ENCODE measurements around the gene CHST11. TPM values are rescaled to one million over a fixed set of nuclear protein-coding genes. Genes with fewer than 3 reads are reported as not detected.

Gene CHST11
- total and polyA plus RNA-seq, 10 donors = 5.2 to 65.1 (median 48.4) TPM

DNA sequence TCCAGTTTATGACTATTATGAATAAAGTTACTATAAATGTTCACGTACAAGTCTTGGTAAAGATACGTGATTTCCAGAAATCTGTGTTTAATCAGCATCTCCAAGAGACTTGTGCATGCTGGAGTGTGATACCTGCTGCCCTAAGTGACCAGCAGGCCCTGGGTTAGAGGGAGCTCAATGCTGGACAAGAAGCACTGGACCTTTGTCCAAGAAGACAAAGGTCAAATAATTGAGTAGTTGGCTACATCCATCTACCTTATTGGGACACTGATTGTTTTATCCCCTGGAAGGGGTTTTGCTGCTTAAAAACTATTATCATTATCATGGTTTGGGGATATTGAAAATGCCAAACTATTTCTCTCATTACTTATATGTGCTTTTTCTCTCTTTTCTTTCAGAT is 37.0 kb upstream of the CHST11 start:
- DNase-seq = no peak
- 91 to 100% (median 94%) methylated on average over 2 of the region's 2 CpGs for WGBS, 5 donors
- peaks cover 0 to 12% (median 0%) of the 10 kb centered on the region in 8 donors for H3K9me3 ChIP-seq
- TF ChIP-seq POLR2A (IDR thresholded peaks at IDR 0.05) (no peak), POLR2AphosphoS5 (IDR thresholded peaks at IDR 0.05) (no peak)
- TF ChIP-seq, protein P1, sequence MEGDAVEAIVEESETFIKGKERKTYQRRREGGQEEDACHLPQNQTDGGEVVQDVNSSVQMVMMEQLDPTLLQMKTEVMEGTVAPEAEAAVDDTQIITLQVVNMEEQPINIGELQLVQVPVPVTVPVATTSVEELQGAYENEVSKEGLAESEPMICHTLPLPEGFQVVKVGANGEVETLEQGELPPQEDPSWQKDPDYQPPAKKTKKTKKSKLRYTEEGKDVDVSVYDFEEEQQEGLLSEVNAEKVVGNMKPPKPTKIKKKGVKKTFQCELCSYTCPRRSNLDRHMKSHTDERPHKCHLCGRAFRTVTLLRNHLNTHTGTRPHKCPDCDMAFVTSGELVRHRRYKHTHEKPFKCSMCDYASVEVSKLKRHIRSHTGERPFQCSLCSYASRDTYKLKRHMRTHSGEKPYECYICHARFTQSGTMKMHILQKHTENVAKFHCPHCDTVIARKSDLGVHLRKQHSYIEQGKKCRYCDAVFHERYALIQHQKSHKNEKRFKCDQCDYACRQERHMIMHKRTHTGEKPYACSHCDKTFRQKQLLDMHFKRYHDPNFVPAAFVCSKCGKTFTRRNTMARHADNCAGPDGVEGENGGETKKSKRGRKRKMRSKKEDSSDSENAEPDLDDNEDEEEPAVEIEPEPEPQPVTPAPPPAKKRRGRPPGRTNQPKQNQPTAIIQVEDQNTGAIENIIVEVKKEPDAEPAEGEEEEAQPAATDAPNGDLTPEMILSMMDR (IDR thresholded peaks at IDR 0.05 in 8 of 11, conservative IDR thresholded peaks at IDR 0.05 in 3 of 11) = no peak
- H3K36me3 ChIP-seq = no peaks in the 10 kb centered on the region
- intact Hi-C loops (cut with DNase I; ENCODE audit: low total_unique reads) = no loop called here
- H3K4me3 ChIP-seq = no peak overlapping the region
- H3K27ac ChIP-seq = no peak overlapping the region
- no peaks in the 10 kb centered on the region for H3K27me3 ChIP-seq (replicated peaks in 1 of 7)
- peaks cover 0 to 4% (median 0%) of the 10 kb centered on the region in 6 donors for H3K4me1 ChIP-seq

DNA sequence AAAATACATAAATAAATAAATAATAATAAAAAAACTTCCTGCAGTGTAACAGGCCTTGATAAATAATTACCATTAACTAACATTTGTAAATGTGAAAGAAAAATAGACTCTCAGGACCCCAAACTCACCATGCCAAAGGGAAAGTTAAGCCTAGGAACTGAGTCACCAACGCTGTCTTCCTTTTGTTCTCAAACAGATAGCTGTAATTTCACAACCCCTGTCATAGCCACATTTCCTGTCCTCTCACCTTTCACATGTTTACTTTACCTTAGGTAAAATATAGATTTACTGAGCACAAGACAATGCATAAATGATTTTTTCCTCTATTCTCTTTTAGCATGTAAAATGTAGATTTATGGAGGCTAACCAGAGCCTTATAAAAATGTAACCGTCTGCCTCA is 35.9 kb upstream of the CHST11 start:
- no peaks in the 10 kb centered on the region for H3K27me3 ChIP-seq (replicated peaks in 1 of 7)
- no peaks in the 10 kb centered on the region for H3K36me3 ChIP-seq
- intact Hi-C loops (cut with DNase I; ENCODE audit: low total_unique reads) = no loop called here
- TF ChIP-seq POLR2A (IDR thresholded peaks at IDR 0.05) = no peak
- TF ChIP-seq POLR2AphosphoS5 (IDR thresholded peaks at IDR 0.05) = no peak
- TF ChIP-seq, protein P1 (IDR thresholded peaks at IDR 0.05 in 8 of 11, conservative IDR thresholded peaks at IDR 0.05 in 3 of 11) = no peak
- peaks cover 0 to 4% (median 0%) of the 10 kb centered on the region in 6 donors for H3K4me1 ChIP-seq
- no peak for DNase-seq
- WGBS, 5 donors = 45 to 68% (median 62%) methylated on average over 2 of the region's 2 CpGs
- H3K27ac ChIP-seq = no peak overlapping the region
- H3K4me3 ChIP-seq = no peak overlapping the region
- H3K9me3 ChIP-seq = peaks cover 0 to 12% (median 0%) of the 10 kb centered on the region in 8 donors

DNA sequence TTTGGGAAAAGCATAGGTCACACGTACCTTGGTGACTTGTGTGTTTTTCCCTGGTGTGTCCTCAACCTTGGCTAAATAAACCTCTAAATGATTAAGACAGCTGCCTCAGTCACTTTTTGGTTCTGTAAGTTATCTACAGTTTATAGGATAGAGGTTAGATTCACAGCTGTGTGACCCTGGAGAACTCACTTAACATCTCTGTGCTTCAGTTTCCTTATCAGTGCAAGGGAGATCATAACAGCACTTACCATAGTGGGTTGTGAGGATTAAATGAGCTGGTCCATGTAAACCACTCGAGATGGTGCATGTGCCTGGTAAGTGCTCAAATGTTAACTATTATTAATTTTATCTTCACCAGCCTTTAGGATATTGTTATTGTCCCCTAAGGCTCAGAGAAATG is 35.4 kb upstream of the CHST11 start:
- DNase-seq = no peak
- WGBS, 5 donors = 87 to 97% (median 94%) methylated on average over 2 of the region's 2 CpGs
- Histone ChIP-seq H3K27ac (no peak overlapping the region), H3K4me1 (peaks cover 0 to 4% (median 0%) of the 10 kb centered on the region in 6 donors), H3K36me3 (no peaks in the 10 kb centered on the region), H3K9me3 (peaks cover 0 to 12% (median 0%) of the 10 kb centered on the region in 8 donors), H3K27me3 (replicated peaks in 1 of 7) (no peaks in the 10 kb centered on the region), H3K4me3 (no peak overlapping the region)
- intact Hi-C loops (cut with DNase I; ENCODE audit: low total_unique reads) = no loop called here
- no peak for TF ChIP-seq POLR2AphosphoS5 (IDR thresholded peaks at IDR 0.05)
- TF ChIP-seq POLR2A (IDR thresholded peaks at IDR 0.05) = no peak
- TF ChIP-seq, protein P1 (IDR thresholded peaks at IDR 0.05 in 8 of 11, conservative IDR thresholded peaks at IDR 0.05 in 3 of 11) = no peak

DNA sequence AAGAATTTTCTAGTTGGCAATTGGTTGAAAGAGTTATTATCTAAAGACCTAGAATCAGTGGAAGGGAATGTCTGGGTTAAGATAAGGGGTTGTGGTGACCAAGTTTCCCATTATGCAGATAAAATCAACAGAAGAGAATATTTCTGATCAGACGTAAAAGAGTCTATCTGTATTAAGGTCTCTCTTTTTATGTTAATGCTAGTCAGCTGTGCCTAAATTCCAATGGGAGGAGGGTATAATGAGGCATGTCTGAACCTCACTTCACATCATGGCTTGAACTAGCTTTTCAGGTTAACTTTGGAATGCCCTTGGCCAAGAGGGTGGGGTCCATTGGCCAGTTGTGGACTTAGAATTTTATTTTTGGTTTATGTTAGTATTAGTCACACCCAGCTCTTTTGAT is 34.3 kb upstream of the CHST11 start:
- no peaks in the 10 kb centered on the region for H3K36me3 ChIP-seq
- no peak for DNase-seq
- H3K4me1 ChIP-seq = peaks cover 0 to 4% (median 0%) of the 10 kb centered on the region in 6 donors
- TF ChIP-seq POLR2A (IDR thresholded peaks at IDR 0.05) (no peak), POLR2AphosphoS5 (IDR thresholded peaks at IDR 0.05) (no peak)
- TF ChIP-seq, protein P1 (IDR thresholded peaks at IDR 0.05 in 8 of 11, conservative IDR thresholded peaks at IDR 0.05 in 3 of 11) = no peak
- no peak overlapping the region for H3K4me3 ChIP-seq
- WGBS, 5 donors = 77 to 91% (median 84%) methylated on average over 1 of the region's 1 CpG
- intact Hi-C loops (cut with DNase I; ENCODE audit: low total_unique reads) = no loop called here
- no peaks in the 10 kb centered on the region for H3K27me3 ChIP-seq (replicated peaks in 1 of 7)
- peaks cover 0 to 12% (median 0%) of the 10 kb centered on the region in 8 donors for H3K9me3 ChIP-seq
- H3K27ac ChIP-seq = no peak overlapping the region

Data from spleen (tissue), 11 donors.